WERI-Rb-1 (cell line): Measurements from ENCODE around the gene YARS2.

Experiments used
- DNase-seq: peaks from one replicate; pipeline ENCODE4 v3.0.0-alpha.2; 2020
- H3K27ac ChIP-seq: fragments of 250-450 bp; sonication (Bioruptor Pico); 2 replicates; pipeline ENCODE4 v1.5.1; 2020; ENCODE audit warnings: mild to moderate bottlenecking, moderate library complexity
- H3K27me3 ChIP-seq: fragments of 250-450 bp; sonication (Bioruptor Pico); 2 replicates; pipeline ENCODE4 v1.5.1; 2021; ENCODE audit warnings: mild to moderate bottlenecking, low read depth, moderate library complexity; ENCODE audit not compliant: insufficient read depth, severe bottlenecking
- H3K36me3 ChIP-seq: fragments of 250-450 bp; sonication (Bioruptor Pico); 2 replicates; pipeline ENCODE4 v1.5.1; 2020; ENCODE audit warnings: mild to moderate bottlenecking, moderate library complexity
- H3K4me3 ChIP-seq: 2 replicates; pipeline ENCODE4 v1.5.1; 2011; ENCODE audit warnings: low read depth, mild to moderate bottlenecking, control low read depth, low read length
- H3K9me3 ChIP-seq: fragments of 250-450 bp; sonication (Bioruptor Pico); 2 replicates; pipeline ENCODE4 v1.5.1; 2021; ENCODE audit warnings: mild to moderate bottlenecking, moderate library complexity; ENCODE audit not compliant: severe bottlenecking
- TF ChIP-seq, protein P1 (sequence below): IDR thresholded peaks from 2 replicates; pipeline ENCODE4 v1.5.1; 2011; ENCODE audit warnings: low read depth, mild to moderate bottlenecking, control low read depth, inconsistent platforms, low read length

Gene YARS2

DNA sequence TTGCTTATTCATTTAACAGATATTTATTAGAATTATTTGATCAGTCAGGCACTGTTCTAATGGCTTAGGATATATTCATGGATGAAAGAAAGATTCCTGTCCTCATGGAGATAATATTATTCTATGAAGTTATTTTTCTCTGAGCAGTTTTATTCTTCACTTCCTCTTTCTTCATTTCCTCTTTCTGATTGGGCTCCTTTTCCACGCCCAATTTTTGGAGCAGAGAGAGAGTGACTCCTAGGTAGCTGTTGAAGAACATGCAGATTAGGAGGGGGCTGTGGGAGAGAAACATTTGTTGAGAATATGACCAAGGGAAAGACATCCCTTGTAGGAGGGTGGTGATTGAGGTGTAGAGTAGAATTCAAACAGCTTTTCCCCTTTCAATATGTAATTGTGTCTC, 6.0 kb upstream of the YARS2 start:
- no peak overlapping the region for H3K27ac ChIP-seq
- H3K4me3 ChIP-seq: no peak overlapping the region
- no peak for DNase-seq
- TF ChIP-seq, protein P1, sequence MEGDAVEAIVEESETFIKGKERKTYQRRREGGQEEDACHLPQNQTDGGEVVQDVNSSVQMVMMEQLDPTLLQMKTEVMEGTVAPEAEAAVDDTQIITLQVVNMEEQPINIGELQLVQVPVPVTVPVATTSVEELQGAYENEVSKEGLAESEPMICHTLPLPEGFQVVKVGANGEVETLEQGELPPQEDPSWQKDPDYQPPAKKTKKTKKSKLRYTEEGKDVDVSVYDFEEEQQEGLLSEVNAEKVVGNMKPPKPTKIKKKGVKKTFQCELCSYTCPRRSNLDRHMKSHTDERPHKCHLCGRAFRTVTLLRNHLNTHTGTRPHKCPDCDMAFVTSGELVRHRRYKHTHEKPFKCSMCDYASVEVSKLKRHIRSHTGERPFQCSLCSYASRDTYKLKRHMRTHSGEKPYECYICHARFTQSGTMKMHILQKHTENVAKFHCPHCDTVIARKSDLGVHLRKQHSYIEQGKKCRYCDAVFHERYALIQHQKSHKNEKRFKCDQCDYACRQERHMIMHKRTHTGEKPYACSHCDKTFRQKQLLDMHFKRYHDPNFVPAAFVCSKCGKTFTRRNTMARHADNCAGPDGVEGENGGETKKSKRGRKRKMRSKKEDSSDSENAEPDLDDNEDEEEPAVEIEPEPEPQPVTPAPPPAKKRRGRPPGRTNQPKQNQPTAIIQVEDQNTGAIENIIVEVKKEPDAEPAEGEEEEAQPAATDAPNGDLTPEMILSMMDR: no peak
- H3K27me3 ChIP-seq: no peaks in the 10 kb centered on the region
- H3K9me3 ChIP-seq: no peaks in the 10 kb centered on the region
- no peaks in the 10 kb centered on the region for H3K36me3 ChIP-seq

DNA sequence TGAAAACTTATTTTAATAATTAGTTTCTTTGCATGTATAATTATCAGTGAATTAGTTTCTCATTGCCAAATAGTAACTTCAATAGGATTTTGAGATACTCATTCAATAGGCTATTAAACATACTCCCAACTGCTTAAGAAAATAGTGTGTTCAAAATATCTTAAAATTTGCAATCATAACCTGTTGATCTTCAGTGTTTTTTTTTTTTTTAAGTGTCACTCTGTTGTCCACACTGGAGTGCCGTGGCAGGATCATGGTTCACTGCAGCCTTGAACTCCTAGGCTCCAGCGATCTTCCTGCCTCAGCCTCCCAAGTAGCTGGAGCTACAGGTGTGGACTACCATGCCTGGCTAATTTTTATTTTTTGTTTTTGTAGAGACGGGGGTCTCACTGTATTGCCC, 1.5 kb upstream of the YARS2 start:
- TF ChIP-seq, protein P1: no peak
- Histone ChIP-seq H3K27ac (no peak overlapping the region), H3K4me3 (no peak overlapping the region), H3K9me3 (no peaks in the 10 kb centered on the region), H3K27me3 (no peaks in the 10 kb centered on the region), H3K36me3 (peaks cover 22% of the 10 kb centered on the region)
- no peak for DNase-seq

DNA sequence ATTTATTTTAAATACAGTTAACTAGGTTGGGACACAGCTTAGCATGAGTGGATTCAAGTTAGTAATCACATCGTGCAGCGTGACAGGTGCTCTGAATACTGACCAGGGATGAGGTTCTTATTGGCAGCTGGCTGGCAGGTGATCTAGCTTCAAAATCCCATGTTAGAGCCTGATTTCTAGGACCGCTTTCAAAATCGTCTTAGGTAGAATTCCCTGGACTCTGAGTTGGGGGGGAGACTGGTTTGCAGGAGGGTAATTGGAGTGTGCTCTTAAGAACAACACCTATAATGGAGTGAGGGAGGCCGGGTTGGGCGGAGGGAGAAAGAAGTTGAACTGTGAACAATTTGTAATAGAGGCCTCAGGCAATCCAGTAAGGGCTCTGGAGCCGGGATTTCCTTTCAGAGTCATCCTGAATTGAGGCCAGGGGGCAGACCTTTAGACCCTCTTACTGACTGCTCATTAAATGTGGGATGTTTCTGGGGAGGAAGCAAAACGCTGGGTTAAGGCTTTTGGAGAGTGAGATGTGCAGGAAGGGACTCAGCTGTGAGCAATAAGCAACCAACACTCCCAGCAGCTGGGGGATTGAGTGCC, 874 bp upstream of the YARS2 start:
- Histone ChIP-seq H3K9me3 (no peaks in the 10 kb centered on the region), H3K4me3 (peak overlapping the region; percentile 78), H3K36me3 (peaks cover 27% of the 10 kb centered on the region), H3K27me3 (no peaks in the 10 kb centered on the region), H3K27ac (peak overlapping the region; percentile 94; the same call in 1 of the 2 replicates)
- no peak for DNase-seq
- TF ChIP-seq, protein P1: no peak

DNA sequence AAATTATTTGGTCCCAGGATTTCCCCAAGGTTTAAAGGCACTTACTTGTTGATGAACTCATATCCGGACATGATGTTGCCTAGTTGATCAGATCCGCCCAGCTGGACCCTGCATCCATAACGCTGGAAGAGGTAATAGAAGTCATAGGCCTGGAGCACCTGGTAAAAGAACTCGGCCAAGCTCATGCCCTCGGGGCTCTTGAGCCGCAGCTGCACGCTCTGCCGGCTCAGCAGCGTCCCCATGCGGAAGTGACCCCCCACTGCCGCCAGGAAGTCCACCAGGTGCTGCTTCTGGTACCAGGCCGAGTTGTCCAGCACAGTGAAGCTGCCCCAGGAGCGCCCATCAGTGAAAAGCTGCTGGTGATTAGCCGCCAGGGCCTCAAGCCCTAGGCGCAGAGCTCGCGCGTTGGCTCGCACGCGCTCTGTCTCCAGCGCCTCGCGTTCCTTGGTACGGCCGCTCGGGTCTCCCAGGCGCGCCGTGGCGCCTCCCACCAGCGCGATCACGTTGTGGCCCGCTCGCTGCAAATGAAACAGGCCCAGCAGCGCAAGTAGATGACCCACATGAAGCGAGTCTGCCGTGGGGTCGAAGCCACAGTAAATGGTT, 545 bp downstream of the YARS2 start:
- peaks cover 39% of the 10 kb centered on the region for H3K36me3 ChIP-seq
- H3K27me3 ChIP-seq: no peaks in the 10 kb centered on the region
- TF ChIP-seq, protein P1: peak; percentile 98
- H3K9me3 ChIP-seq: no peaks in the 10 kb centered on the region
- peak; percentile 87 for DNase-seq
- peak overlapping the region; percentile 94 for H3K27ac ChIP-seq
- H3K4me3 ChIP-seq: peak overlapping the region; percentile 78

DNA sequence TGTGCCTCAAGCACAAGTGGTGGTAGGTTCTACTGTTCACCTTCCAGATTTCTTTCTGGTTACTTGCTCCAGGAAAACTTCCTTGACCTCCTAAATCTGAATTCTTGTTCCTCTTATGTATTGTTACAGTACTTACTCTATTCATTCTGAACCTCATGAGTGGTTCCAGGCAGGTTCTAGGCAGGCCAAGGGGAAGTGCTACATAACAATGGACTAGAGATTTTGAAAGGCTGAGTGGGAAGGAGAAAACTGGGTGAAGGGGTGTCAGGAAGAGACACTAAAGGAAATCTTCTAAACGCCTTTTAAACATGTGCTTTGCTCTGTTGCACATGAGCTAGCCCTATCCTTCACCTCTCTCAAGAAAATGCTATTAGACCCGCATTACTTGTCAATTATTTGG, 1.6 kb downstream of the YARS2 start:
- H3K27me3 ChIP-seq: no peaks in the 10 kb centered on the region
- TF ChIP-seq, protein P1: no peak
- H3K36me3 ChIP-seq: peaks cover 49% of the 10 kb centered on the region
- no peak for DNase-seq
- no peak overlapping the region for H3K4me3 ChIP-seq
- no peak overlapping the region for H3K27ac ChIP-seq
- no peaks in the 10 kb centered on the region for H3K9me3 ChIP-seq

DNA sequence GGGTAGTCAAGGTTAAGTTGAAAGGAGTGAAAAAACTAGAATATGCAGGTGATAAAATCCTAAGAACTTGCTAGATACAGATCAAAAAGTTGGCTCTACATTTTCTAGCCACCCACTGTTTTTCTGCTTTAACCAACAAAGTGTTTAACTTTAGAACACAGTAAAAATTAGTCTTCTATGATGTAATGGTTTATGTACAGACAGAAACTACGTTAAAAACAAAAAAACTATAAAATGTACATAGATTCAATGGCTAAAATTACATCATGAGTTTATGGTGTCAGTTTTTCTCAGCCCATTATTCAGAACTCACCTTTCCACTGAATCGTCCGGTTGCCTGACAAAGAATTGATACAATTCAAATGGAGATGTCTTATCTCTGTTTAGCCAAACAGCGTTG, 2.1 kb downstream of the YARS2 start:
- no peaks in the 10 kb centered on the region for H3K9me3 ChIP-seq
- H3K27ac ChIP-seq: no peak overlapping the region
- TF ChIP-seq, protein P1: no peak
- peaks cover 53% of the 10 kb centered on the region for H3K36me3 ChIP-seq
- no peak for DNase-seq
- H3K4me3 ChIP-seq: no peak overlapping the region
- no peaks in the 10 kb centered on the region for H3K27me3 ChIP-seq
